Erythroblast (primary cell): ENCODE measurements around the gene PDE2A.

Source experiments
- GATA1 ChIP-seq: IDR thresholded peaks from 2 replicates; pipeline ENCODE4 v1.6.1; 2011; ENCODE audit warnings: low read depth, mild to moderate bottlenecking, control low read depth, low read length, moderate library complexity
- POLR2A ChIP-seq: IDR thresholded peaks from 2 replicates; pipeline ENCODE4 v1.6.1; 2011; ENCODE audit warnings: mild to moderate bottlenecking, low read length

- no peak for TF ChIP-seq POLR2A
- no peak for TF ChIP-seq GATA1
Measured at GRCh38 chr11:72649215-72649976, 24.8 kb downstream of the PDE2A start.
